HepG2 (cell line): ENCODE data around the gene MECR. TPM values are rescaled to one million over a fixed set of nuclear protein-coding genes. Genes with fewer than 3 reads are reported as not detected.

Experiments
- DPF2 ChIP-seq: sonication (generic); formaldehyde crosslinking; IDR thresholded peaks from 2 replicates; pipeline ENCODE4 v1.4.0; 2020; ENCODE audit warnings: mild to moderate bottlenecking, low read depth, missing genetic modification reagents, borderline replicate concordance
- ETV5 ChIP-seq: IDR thresholded peaks from 2 replicates; pipeline ENCODE4 v1.6.1; 2018; ENCODE audit warnings: missing biosample characterization, missing genetic modification reagents, inconsistent platforms, borderline replicate concordance
- FOSL2 ChIP-seq: sonication (generic); formaldehyde crosslinking; IDR thresholded peaks from 2 replicates; pipeline ENCODE4 v1.4.0; 2020; ENCODE audit warnings: missing genetic modification reagents
- FOXA3 ChIP-seq: IDR thresholded peaks from 2 replicates; pipeline ENCODE4 v1.6.1; 2016; ENCODE audit warnings: missing genetic modification reagents, missing compliant biosample characterization
- GATAD1 ChIP-seq: IDR thresholded peaks from 2 replicates; pipeline ENCODE4 v1.6.1; 2016; ENCODE audit warnings: missing genetic modification reagents, missing compliant biosample characterization
- KDM5A ChIP-seq: fragments of 200-600 bp; sonication (generic); IDR thresholded peaks from 2 replicates; pipeline ENCODE4 v1.7.0; 2018; ENCODE audit warnings: antibody characterized with exemption, mild to moderate bottlenecking, low read length, borderline replicate concordance
- MAF1 ChIP-seq: sonication (generic); formaldehyde crosslinking; IDR thresholded peaks from 2 replicates; pipeline ENCODE4 v1.5.0; 2020; ENCODE audit warnings: missing genetic modification reagents, borderline replicate concordance
- RARG ChIP-seq: sonication (generic); formaldehyde crosslinking; IDR thresholded peaks from 2 replicates; pipeline ENCODE4 v1.4.0; 2020; ENCODE audit warnings: low read depth, mild to moderate bottlenecking, missing genetic modification reagents
- ZBTB1 ChIP-seq: sonication (generic); formaldehyde crosslinking; IDR thresholded peaks from 2 replicates; pipeline ENCODE4 v1.4.0; 2020; ENCODE audit warnings: missing genetic modification reagents, borderline replicate concordance
- ZNF10 ChIP-seq: sonication (generic); formaldehyde crosslinking; IDR thresholded peaks from 2 replicates; pipeline ENCODE4 v1.4.0; 2020; ENCODE audit warnings: mild to moderate bottlenecking, low read depth, missing genetic modification reagents, borderline replicate concordance
- ZNF124 ChIP-seq: sonication (generic); formaldehyde crosslinking; IDR thresholded peaks from 2 replicates; pipeline ENCODE4 v1.4.0; 2020; ENCODE audit warnings: missing genetic modification reagents
- ZNF20 ChIP-seq: sonication (generic); formaldehyde crosslinking; IDR thresholded peaks from 2 replicates; pipeline ENCODE4 v1.4.0; 2020; ENCODE audit warnings: mild to moderate bottlenecking, moderate library complexity, missing genetic modification reagents
- ZNF225 ChIP-seq: sonication (generic); formaldehyde crosslinking; IDR thresholded peaks from 2 replicates; pipeline ENCODE4 v1.4.0; 2020; ENCODE audit warnings: mild to moderate bottlenecking, missing genetic modification reagents
- ZNF230 ChIP-seq: sonication (generic); formaldehyde crosslinking; IDR thresholded peaks from 2 replicates; pipeline ENCODE4 v1.4.0; 2020; ENCODE audit warnings: mild to moderate bottlenecking, missing genetic modification reagents
- ZNF264 ChIP-seq: sonication (generic); formaldehyde crosslinking; IDR thresholded peaks from 2 replicates; pipeline ENCODE4 v1.4.0; 2020; ENCODE audit warnings: missing genetic modification reagents
- ZNF570 ChIP-seq: sonication (generic); formaldehyde crosslinking; IDR thresholded peaks from 2 replicates; pipeline ENCODE4 v1.4.0; 2020; ENCODE audit warnings: mild to moderate bottlenecking, missing genetic modification reagents, borderline replicate concordance
- ZNF616 ChIP-seq: sonication (generic); formaldehyde crosslinking; IDR thresholded peaks from 2 replicates; pipeline ENCODE4 v1.5.0; 2020; ENCODE audit warnings: low read depth, mild to moderate bottlenecking, missing genetic modification reagents
- ZNF780A ChIP-seq: sonication (generic); formaldehyde crosslinking; IDR thresholded peaks from 2 replicates; pipeline ENCODE4 v1.8.0; 2022; ENCODE audit warnings: mild to moderate bottlenecking, missing genetic modification reagents, moderate library complexity
- polyA plus RNA-seq, 8 experiments: library from polyadenylated mRNA; depleted of rRNA in 3 of 8; stranded (reverse) in 7 of 8; unstranded in 1 of 8; fragments of >200 nt; fragmentation: Illumina TruSeq in 4 of 8; extraction: Trizol in 4 of 8; gene quantifications; 2 replicates each; pipeline versions ENCODE4 v1.2.1 to v1.2.3, GENCODE V29; 2011 to 2016; ENCODE audit warnings: low read depth in 4 of 8, missing spikeins in 1 of 8, mixed read lengths in 1 of 8; ENCODE audit not compliant: insufficient read depth in 1 of 8
- total RNA-seq, 5 experiments: library from RNA; depleted of rRNA; stranded (reverse); fragments of >200 nt; fragmentation: Illumina TruSeq; extraction: Trizol; gene quantifications; 2 replicates each; pipeline ENCODE4 v1.2.3, GENCODE V29; 2016; ENCODE audit warnings: low read depth in 1 of 5
- TF ChIP-seq, protein P1 (sequence below): IDR thresholded peaks from 2 replicates; pipeline ENCODE4 v1.4.0; 2020; ENCODE audit warnings: mild to moderate bottlenecking, missing genetic modification reagents
- TF ChIP-seq, protein P2 (sequence below): sonication (generic); formaldehyde crosslinking; IDR thresholded peaks from 2 replicates; pipeline ENCODE4 v1.8.0; 2022; ENCODE audit warnings: mild to moderate bottlenecking, missing genetic modification reagents, borderline replicate concordance
- TF ChIP-seq, protein P3 (sequence below): sonication (generic); formaldehyde crosslinking; IDR thresholded peaks from 2 replicates; pipeline ENCODE4 v1.5.0; 2020; ENCODE audit warnings: missing genetic modification reagents, mild to moderate bottlenecking, borderline replicate concordance
- TF ChIP-seq, protein P4 (sequence below): sonication (generic); formaldehyde crosslinking; IDR thresholded peaks from 2 replicates; pipeline ENCODE4 v1.4.0; 2020; ENCODE audit warnings: missing genetic modification reagents

Gene MECR
- total and polyA plus RNA-seq, 2 of the 13 experiments (the other 11 are each of a cell fraction or from before 2014, with no cell fraction given), result 18.8 to 24.9 TPM

DNA sequence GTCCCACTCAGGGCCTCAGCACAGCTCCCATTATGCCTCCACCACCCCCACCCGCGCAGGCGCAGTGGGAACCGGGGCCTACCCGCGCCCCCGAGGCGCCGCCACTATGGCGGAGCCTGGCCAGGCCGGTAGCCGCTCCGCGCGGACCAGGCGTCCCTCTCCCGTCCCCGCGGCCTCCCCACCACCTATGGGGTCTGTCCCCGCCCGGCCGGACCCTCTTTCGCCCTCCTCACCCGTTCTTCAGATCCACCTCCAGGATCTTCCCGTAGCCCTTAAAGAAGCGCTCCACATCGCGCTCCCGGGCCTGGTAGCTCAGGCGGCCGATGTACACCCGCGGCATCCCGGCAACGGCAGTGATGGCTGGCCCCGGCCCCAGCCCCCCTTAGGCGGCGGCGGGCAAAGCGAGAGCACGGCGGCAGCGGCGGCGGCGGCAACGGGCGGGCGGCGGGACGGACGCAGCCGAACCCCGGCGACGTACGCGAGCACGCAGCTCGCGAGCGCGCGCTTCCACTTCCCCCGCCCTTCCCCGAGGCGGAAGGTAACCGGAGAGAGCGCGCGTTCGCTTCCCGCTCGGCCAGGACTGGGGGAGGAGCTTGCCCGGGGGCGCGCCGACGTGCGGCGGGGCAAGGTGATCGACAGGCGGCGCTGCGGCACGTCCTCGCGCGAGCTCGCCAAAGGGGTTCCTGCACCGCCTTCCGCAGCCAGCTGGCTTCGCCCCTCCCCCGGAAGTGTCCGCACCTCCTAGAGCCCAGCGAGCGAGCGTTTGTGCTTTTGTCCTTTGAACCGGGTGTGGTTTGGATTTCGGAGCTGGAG lies 49.1 kb downstream of the MECR start, which contains the start of gene SRSF4 (continued):
- TF ChIP-seq, protein P1, sequence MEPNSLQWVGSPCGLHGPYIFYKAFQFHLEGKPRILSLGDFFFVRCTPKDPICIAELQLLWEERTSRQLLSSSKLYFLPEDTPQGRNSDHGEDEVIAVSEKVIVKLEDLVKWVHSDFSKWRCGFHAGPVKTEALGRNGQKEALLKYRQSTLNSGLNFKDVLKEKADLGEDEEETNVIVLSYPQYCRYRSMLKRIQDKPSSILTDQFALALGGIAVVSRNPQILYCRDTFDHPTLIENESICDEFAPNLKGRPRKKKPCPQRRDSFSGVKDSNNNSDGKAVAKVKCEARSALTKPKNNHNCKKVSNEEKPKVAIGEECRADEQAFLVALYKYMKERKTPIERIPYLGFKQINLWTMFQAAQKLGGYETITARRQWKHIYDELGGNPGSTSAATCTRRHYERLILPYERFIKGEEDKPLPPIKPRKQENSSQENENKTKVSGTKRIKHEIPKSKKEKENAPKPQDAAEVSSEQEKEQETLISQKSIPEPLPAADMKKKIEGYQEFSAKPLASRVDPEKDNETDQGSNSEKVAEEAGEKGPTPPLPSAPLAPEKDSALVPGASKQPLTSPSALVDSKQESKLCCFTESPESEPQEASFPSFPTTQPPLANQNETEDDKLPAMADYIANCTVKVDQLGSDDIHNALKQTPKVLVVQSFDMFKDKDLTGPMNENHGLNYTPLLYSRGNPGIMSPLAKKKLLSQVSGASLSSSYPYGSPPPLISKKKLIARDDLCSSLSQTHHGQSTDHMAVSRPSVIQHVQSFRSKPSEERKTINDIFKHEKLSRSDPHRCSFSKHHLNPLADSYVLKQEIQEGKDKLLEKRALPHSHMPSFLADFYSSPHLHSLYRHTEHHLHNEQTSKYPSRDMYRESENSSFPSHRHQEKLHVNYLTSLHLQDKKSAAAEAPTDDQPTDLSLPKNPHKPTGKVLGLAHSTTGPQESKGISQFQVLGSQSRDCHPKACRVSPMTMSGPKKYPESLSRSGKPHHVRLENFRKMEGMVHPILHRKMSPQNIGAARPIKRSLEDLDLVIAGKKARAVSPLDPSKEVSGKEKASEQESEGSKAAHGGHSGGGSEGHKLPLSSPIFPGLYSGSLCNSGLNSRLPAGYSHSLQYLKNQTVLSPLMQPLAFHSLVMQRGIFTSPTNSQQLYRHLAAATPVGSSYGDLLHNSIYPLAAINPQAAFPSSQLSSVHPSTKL (CRISPR knock-in tag), result peak; percentile 64; the same call in 1 of the 2 replicates
- TF ChIP-seq FOXA3 (CRISPR knock-in tag), result peak; percentile 59
- TF ChIP-seq MAF1 (CRISPR knock-in tag), result no peak; the same call in 1 of the 2 replicates
- 0 out of 2 replicates have a peak, but pooled peaks have one; percentile 73 for TF ChIP-seq RARG (CRISPR knock-in tag)
- TF ChIP-seq DPF2 (CRISPR knock-in tag), result no peak
- no peak for TF ChIP-seq ZNF10 (CRISPR knock-in tag)
- no peak for TF ChIP-seq ZNF780A (CRISPR knock-in tag)
- peak; percentile 51; the same call in 1 of the 2 replicates for TF ChIP-seq ZNF225 (CRISPR knock-in tag)
- TF ChIP-seq, protein P2, sequence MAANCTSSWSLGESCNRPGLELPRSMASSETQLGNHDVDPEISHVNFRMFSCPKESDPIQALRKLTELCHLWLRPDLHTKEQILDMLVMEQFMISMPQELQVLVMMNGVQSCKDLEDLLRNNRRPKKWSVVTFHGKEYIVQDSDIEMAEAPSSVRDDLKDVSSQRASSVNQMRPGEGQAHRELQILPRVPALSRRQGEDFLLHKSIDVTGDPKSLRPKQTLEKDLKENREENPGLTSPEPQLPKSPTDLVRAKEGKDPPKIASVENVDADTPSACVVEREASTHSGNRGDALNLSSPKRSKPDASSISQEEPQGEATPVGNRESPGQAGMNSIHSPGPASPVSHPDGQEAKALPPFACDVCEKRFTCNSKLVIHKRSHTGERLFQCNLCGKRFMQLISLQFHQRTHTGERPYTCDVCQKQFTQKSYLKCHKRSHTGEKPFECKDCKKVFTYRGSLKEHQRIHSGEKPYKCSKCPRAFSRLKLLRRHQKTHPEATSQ, result no peak
- TF ChIP-seq ZNF230 (CRISPR knock-in tag), result no peak; the same call in none of the 2 replicates
- TF ChIP-seq ZNF124, result no peak
- TF ChIP-seq FOSL2 (CRISPR knock-in tag), result peak; percentile 61
- TF ChIP-seq ZNF20, result no peak
- TF ChIP-seq, protein P3, sequence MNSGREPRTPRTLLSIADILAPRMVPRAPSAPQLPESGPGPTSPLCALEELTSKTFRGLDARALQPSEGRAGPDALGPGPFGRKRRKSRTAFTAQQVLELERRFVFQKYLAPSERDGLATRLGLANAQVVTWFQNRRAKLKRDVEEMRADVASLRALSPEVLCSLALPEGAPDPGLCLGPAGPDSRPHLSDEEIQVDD (CRISPR knock-in tag), result no peak
- TF ChIP-seq ZNF570 (CRISPR knock-in tag), result no peak
- no peak; the same call in 1 of the 2 replicates for TF ChIP-seq ZNF616 (CRISPR knock-in tag)
- peak; percentile 91 for TF ChIP-seq ETV5 (CRISPR knock-in tag)
- TF ChIP-seq, protein P4, sequence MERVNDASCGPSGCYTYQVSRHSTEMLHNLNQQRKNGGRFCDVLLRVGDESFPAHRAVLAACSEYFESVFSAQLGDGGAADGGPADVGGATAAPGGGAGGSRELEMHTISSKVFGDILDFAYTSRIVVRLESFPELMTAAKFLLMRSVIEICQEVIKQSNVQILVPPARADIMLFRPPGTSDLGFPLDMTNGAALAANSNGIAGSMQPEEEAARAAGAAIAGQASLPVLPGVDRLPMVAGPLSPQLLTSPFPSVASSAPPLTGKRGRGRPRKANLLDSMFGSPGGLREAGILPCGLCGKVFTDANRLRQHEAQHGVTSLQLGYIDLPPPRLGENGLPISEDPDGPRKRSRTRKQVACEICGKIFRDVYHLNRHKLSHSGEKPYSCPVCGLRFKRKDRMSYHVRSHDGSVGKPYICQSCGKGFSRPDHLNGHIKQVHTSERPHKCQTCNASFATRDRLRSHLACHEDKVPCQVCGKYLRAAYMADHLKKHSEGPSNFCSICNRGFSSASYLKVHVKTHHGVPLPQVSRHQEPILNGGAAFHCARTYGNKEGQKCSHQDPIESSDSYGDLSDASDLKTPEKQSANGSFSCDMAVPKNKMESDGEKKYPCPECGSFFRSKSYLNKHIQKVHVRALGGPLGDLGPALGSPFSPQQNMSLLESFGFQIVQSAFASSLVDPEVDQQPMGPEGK (CRISPR knock-in tag), result peak; percentile 84
- no peak for TF ChIP-seq ZNF264 (CRISPR knock-in tag)
- no peak for TF ChIP-seq ZBTB1 (CRISPR knock-in tag)
- peak; percentile 56; the same call in 1 of the 2 replicates for TF ChIP-seq KDM5A
- TF ChIP-seq GATAD1, result peak; percentile 78
